Keratinocyte (primary cell): ENCODE data around the gene SUPT16H.

ENCODE experiments used
- EZH2 ChIP-seq: IDR thresholded peaks from one replicate; pipeline ENCODE4 v1.6.1; 2012; ENCODE audit warnings: inconsistent platforms, mild to moderate bottlenecking, low read length, moderate library complexity
- TF ChIP-seq, protein P1 (sequence below), 3 experiments: IDR thresholded peaks in 1 of 3; conservative IDR thresholded peaks in 1 of 3; optimal IDR thresholded peaks in 1 of 3; 2 replicates in 2 of 3; 3 replicates in 1 of 3; pipeline versions ENCODE3 to v1.5.1; 2011; ENCODE audit warnings: low read length in 3 of 3, mild to moderate bottlenecking in 3 of 3, moderate library complexity in 2 of 3, control low read depth in 1 of 3, inconsistent platforms in 1 of 3; ENCODE audit not compliant: insufficient read depth in 2 of 3; ENCODE audit errors: extremely low read depth in 1 of 3

DNA sequence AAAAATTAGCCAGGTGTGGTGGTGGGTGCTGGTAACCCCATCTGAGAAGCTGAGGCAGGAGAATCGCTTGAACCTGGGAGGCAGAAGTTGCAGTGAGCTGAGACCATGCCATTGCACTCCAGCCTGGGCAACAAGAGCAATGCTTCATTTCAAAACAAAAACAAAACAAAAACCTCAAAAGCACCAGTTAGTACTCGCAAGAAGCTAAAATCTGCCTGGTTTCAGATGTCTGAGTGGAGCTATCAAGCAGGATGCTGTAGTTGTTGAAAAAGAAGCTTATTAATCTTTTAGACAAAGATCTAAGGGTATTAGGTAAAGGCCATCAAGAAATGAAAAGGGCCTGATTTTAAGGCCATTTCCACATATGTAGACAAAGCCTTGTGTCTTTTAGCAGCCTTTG, 50.9 kb downstream of the SUPT16H start:
- TF ChIP-seq, protein P1, sequence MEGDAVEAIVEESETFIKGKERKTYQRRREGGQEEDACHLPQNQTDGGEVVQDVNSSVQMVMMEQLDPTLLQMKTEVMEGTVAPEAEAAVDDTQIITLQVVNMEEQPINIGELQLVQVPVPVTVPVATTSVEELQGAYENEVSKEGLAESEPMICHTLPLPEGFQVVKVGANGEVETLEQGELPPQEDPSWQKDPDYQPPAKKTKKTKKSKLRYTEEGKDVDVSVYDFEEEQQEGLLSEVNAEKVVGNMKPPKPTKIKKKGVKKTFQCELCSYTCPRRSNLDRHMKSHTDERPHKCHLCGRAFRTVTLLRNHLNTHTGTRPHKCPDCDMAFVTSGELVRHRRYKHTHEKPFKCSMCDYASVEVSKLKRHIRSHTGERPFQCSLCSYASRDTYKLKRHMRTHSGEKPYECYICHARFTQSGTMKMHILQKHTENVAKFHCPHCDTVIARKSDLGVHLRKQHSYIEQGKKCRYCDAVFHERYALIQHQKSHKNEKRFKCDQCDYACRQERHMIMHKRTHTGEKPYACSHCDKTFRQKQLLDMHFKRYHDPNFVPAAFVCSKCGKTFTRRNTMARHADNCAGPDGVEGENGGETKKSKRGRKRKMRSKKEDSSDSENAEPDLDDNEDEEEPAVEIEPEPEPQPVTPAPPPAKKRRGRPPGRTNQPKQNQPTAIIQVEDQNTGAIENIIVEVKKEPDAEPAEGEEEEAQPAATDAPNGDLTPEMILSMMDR (optimal IDR thresholded peaks at IDR 0.05 in 1 of 3, IDR thresholded peaks at IDR 0.05 in 1 of 3, conservative IDR thresholded peaks at IDR 0.05 in 1 of 3; ENCODE audit: extremely low read depth in 1 of 3, insufficient read depth in 2 of 3, low read length in 3 of 3): no peak
- no peak for TF ChIP-seq EZH2
